ENCODE data around the gene TTYH2.
A peak's percentile ranks its signal among the peaks of the same experiment; 100 is the strongest.
"Not testable (repeated sequence)": the region's sequence is repeated elsewhere in the genome, so short reads cannot be mapped to it uniquely, and the experiment has no call there.

The TTYH2 gene

DNA sequence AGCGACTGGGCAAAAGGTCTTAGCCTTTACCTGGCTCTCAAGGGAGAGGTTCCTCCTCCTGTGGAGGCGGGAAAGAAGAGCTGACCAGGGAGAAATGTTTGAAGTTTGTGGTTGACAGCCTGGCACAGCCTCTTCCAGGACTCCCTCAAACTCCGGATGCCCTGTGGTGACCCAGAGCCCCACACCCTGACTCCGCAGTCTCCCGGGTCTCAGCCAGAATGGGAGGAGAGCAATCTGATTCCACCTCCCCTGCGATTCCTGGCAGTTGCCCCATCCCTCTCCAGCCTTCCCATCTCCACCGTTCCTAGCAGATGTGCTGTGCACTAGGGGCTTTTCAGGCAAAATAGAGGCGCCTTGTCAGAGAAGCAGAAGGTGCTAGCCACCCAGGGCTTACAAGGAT, 55.2 kb downstream of the TTYH2 start:
- no peak for DNase-seq

- no peak for DNase-seq
These were observed 57.0 kb downstream of the TTYH2 start for GRCh38 chr17:74270333-74270732.

- DNase-seq, result no peak
These were observed 57.9 kb downstream of the TTYH2 start for GRCh38 chr17:74271281-74271680.

- DNase-seq, result no peak
These were observed 58.7 kb downstream of the TTYH2 start for GRCh38 chr17:74271901-74272561.

GRCh38 chr17:74272731-74273201, 59.4 kb downstream of the TTYH2 start:
- no peak for DNase-seq

GRCh38 chr17:74274060-74274708, 60.8 kb downstream of the TTYH2 start, which contains the start of gene DNAI2:
Gene DNAI2, plus strand, starts transcription at chr17:74274234. Its CDS starts 7,584 bp downstream, at chr17:74281818.
- no peak for DNase-seq

DNA sequence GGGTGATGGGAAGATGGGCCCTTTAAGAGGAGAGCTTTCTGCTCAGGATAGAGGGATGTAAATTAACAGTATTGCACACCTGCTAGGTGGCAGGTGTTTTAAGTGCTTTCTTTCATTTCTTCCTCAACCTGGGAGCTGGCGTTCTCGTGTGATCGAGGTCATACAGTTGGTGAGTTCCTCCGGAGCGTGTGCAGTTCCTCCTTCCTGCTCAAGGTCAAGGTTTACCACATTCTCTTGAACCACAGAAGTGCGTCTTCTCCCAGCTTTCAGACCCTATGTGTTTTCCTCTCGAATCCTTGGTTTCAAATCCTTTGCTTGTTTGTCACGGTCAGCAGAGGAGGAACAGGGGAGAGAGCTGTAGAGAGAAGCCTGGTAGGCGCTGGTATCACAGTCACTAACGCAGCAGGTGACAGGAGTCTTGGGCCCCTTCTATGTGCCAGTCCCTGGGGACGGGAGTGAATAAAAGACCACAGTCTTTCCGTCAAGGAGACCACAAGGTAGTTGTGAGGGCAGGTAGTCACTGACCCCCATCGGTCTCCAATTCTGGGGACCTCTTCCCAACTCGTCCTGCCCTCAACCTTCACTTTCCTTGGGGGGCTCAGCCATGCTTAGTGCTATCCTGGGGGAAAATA, 61.5 kb downstream of the TTYH2 start:
- DNase-seq, result no peak

DNA sequence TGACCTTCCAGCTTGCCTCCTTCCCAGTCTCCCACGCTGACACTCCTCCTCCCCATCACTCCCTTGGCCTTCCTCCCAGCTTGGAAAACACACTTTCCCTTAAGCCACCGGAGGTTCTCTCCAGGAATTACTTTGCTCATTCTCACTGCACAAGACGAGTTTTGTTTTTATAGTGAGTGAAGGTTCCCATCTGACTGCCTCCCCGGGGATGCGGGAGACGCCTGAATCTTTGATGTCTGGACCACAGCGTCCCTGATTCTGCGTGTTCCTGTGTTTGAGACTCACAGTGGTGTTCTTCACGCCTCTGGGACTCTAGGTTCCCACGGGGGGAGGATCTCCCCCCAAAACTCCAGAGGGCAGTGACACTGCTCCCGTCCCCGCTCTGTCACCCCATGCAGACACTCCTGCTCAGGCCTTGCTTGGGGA, 62.7 kb downstream of the TTYH2 start:
- no peak for DNase-seq

DNA sequence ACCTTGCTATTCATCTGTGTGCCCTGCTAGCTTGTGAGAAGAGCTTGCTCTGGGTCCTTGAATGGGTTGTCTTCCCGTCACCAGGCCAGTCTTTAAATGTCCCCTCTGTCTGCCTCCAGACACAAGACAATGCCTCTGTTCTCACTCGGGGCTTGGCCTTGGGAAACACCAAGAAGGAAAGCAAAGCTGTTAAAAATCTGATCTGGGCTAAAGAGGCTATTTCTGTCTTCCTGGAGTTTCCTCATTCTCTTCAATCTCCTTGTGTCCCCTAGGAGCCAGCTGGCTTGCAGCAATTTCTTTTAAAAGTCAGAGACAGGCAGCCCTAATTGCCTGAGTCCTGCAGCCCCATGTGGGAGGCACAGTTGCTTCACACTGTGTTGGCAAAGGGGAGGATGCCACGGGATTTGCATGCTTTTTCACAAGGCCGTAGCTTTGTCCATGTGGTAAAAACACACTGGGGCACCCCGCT, 63.2 kb downstream of the TTYH2 start:
- DNase-seq, result no peak

DNA sequence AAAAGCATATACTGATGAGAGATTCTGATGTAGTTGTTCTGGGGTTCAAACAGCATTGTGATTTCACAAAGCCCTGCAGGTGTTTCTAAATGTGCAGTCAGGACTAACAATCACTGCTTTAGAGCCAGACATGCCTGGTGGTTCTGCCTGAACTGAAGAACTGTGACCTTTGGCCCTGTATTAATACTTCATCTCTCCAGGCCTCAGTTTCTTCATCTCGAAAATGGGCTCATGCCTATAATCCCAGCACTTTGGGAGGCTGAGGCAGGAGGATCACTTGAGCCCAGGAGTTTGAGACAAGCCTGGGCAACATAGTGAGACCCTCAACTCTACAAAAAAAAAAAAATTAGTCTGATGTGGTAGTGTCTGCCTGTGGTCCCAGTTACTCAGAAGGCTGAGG, 64.6 kb downstream of the TTYH2 start:
- DNase-seq, result no peak

- not testable (repeated sequence) for DNase-seq
These were observed 66.2 kb downstream of the TTYH2 start for GRCh38 chr17:74279617-74280016.

GRCh38 chr17:74280093-74280513, 66.7 kb downstream of the TTYH2 start:
- peak; percentile 62 to 66 for DNase-seq

GRCh38 chr17:74281799-74282198, 68.4 kb downstream of the TTYH2 start:
- no peak for DNase-seq

DNA sequence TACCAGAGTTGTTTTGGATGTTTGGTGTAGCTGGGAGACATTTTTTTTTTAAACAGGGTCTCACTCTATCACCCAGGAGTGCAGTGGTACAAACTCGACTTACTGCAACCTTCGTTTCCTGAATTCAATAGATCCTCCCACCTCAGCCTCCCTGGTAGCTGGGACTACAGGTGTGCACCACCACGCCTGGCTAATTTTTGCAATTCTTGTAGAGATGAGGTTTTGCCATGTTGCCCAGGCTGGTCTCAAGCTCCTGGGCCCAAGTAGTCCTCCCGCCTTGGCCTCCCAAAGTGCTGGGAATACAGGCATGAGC, 68.9 kb downstream of the TTYH2 start:
- DNase-seq, result peak in 1 of 2 donors; percentile 15

GRCh38 chr17:74282587-74283370, 69.4 kb downstream of the TTYH2 start:
- DNase-seq, result peak; percentile 67 to 70

- DNase-seq, result no peak
These were observed 70.0 kb downstream of the TTYH2 start for GRCh38 chr17:74283371-74283673.

- no peak for DNase-seq
These were observed 73.7 kb downstream of the TTYH2 start for GRCh38 chr17:74287031-74287602.

- DNase-seq, result peak in 1 of 2 donors; percentile 35
These were observed 75.4 kb downstream of the TTYH2 start for GRCh38 chr17:74288785-74289184.

- no peak for DNase-seq
These were observed 76.3 kb downstream of the TTYH2 start for GRCh38 chr17:74289688-74290087.

- DNase-seq, result no peak
These were observed 77.0 kb downstream of the TTYH2 start for GRCh38 chr17:74290340-74290739.

GRCh38 chr17:74292495-74292894, 79.1 kb downstream of the TTYH2 start:
- DNase-seq, result no peak

- no peak for DNase-seq
These were observed 82.5 kb downstream of the TTYH2 start for GRCh38 chr17:74295625-74296547.

Data from stimulated activated CD4-positive, alpha-beta T cell treated with anti-CD3 and anti-CD28 coated beads, Interleukin-2, amount 100 ng/mL, for 24 hours (primary cell).